IMR-90 (cell line): ENCODE measurements around the gene TOM1L1. TPM values are rescaled to one million over a fixed set of nuclear protein-coding genes. Genes with fewer than 3 reads are reported as not detected.

Experiments
- ATAC-seq: fragments of 200-7000 bp; cut with Tn5 transposase; 2 replicates; pipeline ENCODE4 v1.9.1; 2020; ENCODE audit warnings: low read depth, mild to moderate bottlenecking, moderate library complexity
- BruUV-seq: library from RNA; stranded (reverse); fragments of 400-500 nt; replicated peaks from 2 replicates; lab custom pipeline; 2021; lab: Mats Ljungman, UMichigan
- CTCF ChIA-PET: fragments of 300-600 bp; formaldehyde crosslinking; extraction: SDS; loops from one replicate; lab custom pipeline; 2021; ENCODE audit warnings: antibody characterized with exemption; lab: Yijun Ruan, JAX
- POLR2A ChIA-PET: fragments of 300-600 bp; sonication (Branson Sonifier 250); formaldehyde crosslinking; loops from one replicate; lab custom pipeline; 2022; ENCODE audit warnings: antibody characterized with exemption; ENCODE audit not compliant: unreplicated experiment; lab: Charles Lee
- DNase-seq: peaks from one replicate; pipeline ENCODE4 v3.0.0; 2013
- H2AFZ ChIP-seq: replicated peaks from 2 replicates; pipeline ENCODE3; 2013; ENCODE audit warnings: low read length, mild to moderate bottlenecking; ENCODE audit not compliant: poor library complexity
- H2AK5ac ChIP-seq: 2 replicates; pipeline ENCODE4 v1.6.1; 2013; ENCODE audit warnings: low read depth, low read length, inconsistent platforms
- H2AK9ac ChIP-seq: replicated peaks from 2 replicates; pipeline ENCODE3; 2013; ENCODE audit warnings: mild to moderate bottlenecking, low read depth, low read length, moderate library complexity; ENCODE audit not compliant: poor library complexity
- H2BK120ac ChIP-seq: 2 replicates; pipeline ENCODE4 v1.6.1; 2013; ENCODE audit warnings: low read depth, low read length, inconsistent platforms
- H2BK15ac ChIP-seq: 3 replicates; pipeline ENCODE4 v1.6.1; 2013; ENCODE audit warnings: low read depth, low read length, inconsistent platforms
- H2BK20ac ChIP-seq: 2 replicates; pipeline ENCODE4 v1.6.1; 2013; ENCODE audit warnings: low read depth, mild to moderate bottlenecking, inconsistent platforms, low read length, moderate library complexity
- H2BK5ac ChIP-seq: 2 replicates; pipeline ENCODE4 v1.6.1; 2013; ENCODE audit warnings: mild to moderate bottlenecking, low read depth, low read length, inconsistent platforms; ENCODE audit not compliant: poor library complexity, severe bottlenecking
- H3K14ac ChIP-seq: replicated peaks from 2 replicates; pipeline ENCODE4 v1.6.1; 2013; ENCODE audit warnings: low read depth, low read length, inconsistent platforms
- H3K18ac ChIP-seq: 2 replicates; pipeline ENCODE4 v1.6.1; 2013; ENCODE audit warnings: low read depth, low read length, control low read depth
- H3K23ac ChIP-seq: 2 replicates; pipeline ENCODE4 v1.6.1; 2013; ENCODE audit warnings: low read depth, low read length, inconsistent platforms
- H3K27ac ChIP-seq: 2 replicates; pipeline ENCODE4 v1.5.1; 2013; ENCODE audit warnings: mild to moderate bottlenecking, control low read depth, low read length; ENCODE audit not compliant: insufficient read depth
- H3K27me3 ChIP-seq: 2 replicates; pipeline ENCODE4 v1.6.1; 2013; ENCODE audit warnings: low read length; ENCODE audit not compliant: control insufficient read depth, insufficient read depth
- H3K36me3 ChIP-seq: 2 replicates; pipeline ENCODE4 v1.6.1; 2013; ENCODE audit warnings: low read length, mixed read lengths; ENCODE audit not compliant: control insufficient read depth, insufficient read depth
- H3K4ac ChIP-seq: 2 replicates; pipeline ENCODE4 v1.6.1; 2013; ENCODE audit warnings: low read depth, low read length, inconsistent platforms
- H3K4me1 ChIP-seq: 2 replicates; pipeline ENCODE4 v1.6.1; 2013; ENCODE audit warnings: low read length, mixed read lengths; ENCODE audit not compliant: control insufficient read depth, insufficient read depth
- H3K4me2 ChIP-seq: 2 replicates; pipeline ENCODE4 v1.6.1; 2013; ENCODE audit warnings: low read depth, mild to moderate bottlenecking, control low read depth, low read length, moderate library complexity
- H3K4me3 ChIP-seq: 2 replicates; pipeline ENCODE4 v1.5.1; 2013; ENCODE audit warnings: low read depth, mild to moderate bottlenecking, control low read depth, low read length, moderate library complexity; ENCODE audit not compliant: insufficient read depth
- H3K56ac ChIP-seq: 2 replicates; pipeline ENCODE4 v1.6.1; 2013; ENCODE audit warnings: low read length, inconsistent platforms; ENCODE audit not compliant: insufficient read depth; ENCODE audit errors: extremely low read depth
- H3K79me1 ChIP-seq, 2 experiments: 2 replicates each; pipeline ENCODE4 v1.6.1; 2013; ENCODE audit warnings: low read length in 2 of 2, inconsistent platforms in 1 of 2, low read depth in 1 of 2
- H3K9ac ChIP-seq: 2 replicates; pipeline ENCODE4 v1.6.1; 2013; ENCODE audit warnings: low read depth, low read length, control low read depth
- H3K9me1 ChIP-seq: 2 replicates; pipeline ENCODE4 v1.6.1; 2013; ENCODE audit warnings: low read length, inconsistent platforms; ENCODE audit not compliant: insufficient read depth
- H3K9me3 ChIP-seq: 2 replicates; pipeline ENCODE4 v1.6.1; 2013; ENCODE audit warnings: low read length; ENCODE audit not compliant: control insufficient read depth, insufficient read depth
- H4K20me1 ChIP-seq: 2 replicates; pipeline ENCODE4 v1.6.1; 2013; ENCODE audit warnings: low read length, inconsistent platforms; ENCODE audit not compliant: insufficient read depth
- H4K5ac ChIP-seq: 2 replicates; pipeline ENCODE4 v1.6.1; 2013; ENCODE audit warnings: mild to moderate bottlenecking, low read depth, low read length, control low read depth
- H4K8ac ChIP-seq, 2 experiments: 2 replicates each; pipeline ENCODE4 v1.6.1; 2013; ENCODE audit warnings: low read depth in 2 of 2, low read length in 2 of 2, control low read depth in 1 of 2, inconsistent platforms in 1 of 2
- H4K91ac ChIP-seq: 2 replicates; pipeline ENCODE4 v1.6.1; 2013; ENCODE audit warnings: low read depth, low read length, inconsistent platforms; ENCODE audit not compliant: insufficient read depth
- MAZ ChIP-seq: IDR thresholded peaks from 2 replicates; pipeline ENCODE4 v1.6.1; 2012; ENCODE audit warnings: low read depth, mild to moderate bottlenecking, low read length, improper control_type of control experiment, moderate library complexity, borderline replicate concordance
- RFX5 ChIP-seq: IDR thresholded peaks from 2 replicates; pipeline ENCODE4 v1.8.0; 2012; ENCODE audit warnings: low read depth, mild to moderate bottlenecking, low read length, moderate library complexity
- SMC3 ChIP-seq: fragments of 150-350 bp; IDR thresholded peaks from 2 replicates; pipeline ENCODE4 v1.6.1; 2016; ENCODE audit warnings: low read depth, mild to moderate bottlenecking, antibody characterized with exemption, low read length, moderate library complexity
- WGBS, 2 experiments: methylation state at CpG; one replicate each; pipeline versions ENCODE4 v1.1.5 to v1.1.7; 2013; ENCODE audit warnings: missing lambda C conversion rate in 2 of 2; ENCODE audit not compliant: insufficient read length in 1 of 2; ENCODE audit errors: extremely low coverage in 2 of 2; 5-methylcytosine and 5-hydroxymethylcytosine counted together
- dilution Hi-C: fragments of 300-500 bp; cut with HindIII; formaldehyde crosslinking; loops from one replicate; pipeline ENCODE4 v1.14.3; 2018; ENCODE audit warnings: low sequenced_read_pairs; ENCODE audit not compliant: unreplicated experiment
- in situ Hi-C: fragments of 300-500 bp; cut with MboI; formaldehyde crosslinking; loops from 3 replicates; pipeline ENCODE4 v1.14.3; 2019; ENCODE audit warnings: low sequenced_read_pairs, inconsistent platforms, mixed read lengths
- intact Hi-C: fragments of 100-400 bp; cut with micrococcal nuclease; formaldehyde crosslinking; loops from 2 replicates; pipeline ENCODE4 v1.10.0; 2022
- polyA plus RNA-seq, 3 experiments: library from polyadenylated mRNA; depleted of rRNA; stranded (reverse); fragments of >200 nt; gene quantifications; 2 replicates each; pipeline ENCODE4 v1.2.3, GENCODE V29; 2012; ENCODE audit warnings: low replicate concordance in 1 of 3
- total RNA-seq: library from RNA; depleted of rRNA; stranded (reverse); fragments of >200 nt; gene quantifications from 2 replicates; pipeline ENCODE4 v1.2.3, GENCODE V29; 2012
- TF ChIP-seq, protein P1 (sequence below): fragments of 150-350 bp; IDR thresholded peaks from 2 replicates; pipeline ENCODE4 v1.6.1; 2016; ENCODE audit warnings: low read depth, mild to moderate bottlenecking, low read length, moderate library complexity, borderline replicate concordance
- TF ChIP-seq, protein P2 (sequence below): fragments of 150-350 bp; IDR thresholded peaks from 2 replicates; pipeline ENCODE4 v1.6.1; 2017; ENCODE audit warnings: mild to moderate bottlenecking, antibody characterized with exemption, low read length, low read depth
- TF ChIP-seq, protein P3 (sequence below): conservative IDR thresholded peaks from 2 replicates; pipeline ENCODE4 v1.5.1; 2012; ENCODE audit warnings: mild to moderate bottlenecking, low read depth, low read length, improper control_type of control experiment

Gene TOM1L1
- total and polyA plus RNA-seq, 2 of the 4 experiments (the other 2 are of a cell fraction) = 13.0 to 20.1 TPM

DNA sequence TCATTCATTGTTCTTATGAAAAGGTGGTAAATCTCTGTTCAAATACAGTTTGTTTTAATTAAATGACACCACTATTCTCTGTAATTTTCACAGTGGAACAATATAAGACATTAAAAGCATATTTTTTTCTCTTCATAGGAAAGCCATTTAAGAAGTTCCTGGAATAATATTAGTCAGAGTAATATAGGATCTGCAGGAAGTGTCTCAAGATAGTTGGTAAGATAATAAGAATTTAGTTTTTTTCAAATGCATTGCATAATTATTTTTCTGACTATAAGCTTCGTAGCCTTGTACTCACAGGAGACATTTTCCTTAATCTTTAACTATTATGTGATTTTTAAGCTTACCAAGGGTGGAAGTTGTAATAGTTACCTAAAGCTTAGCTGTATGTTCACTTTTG lies 84.8 kb downstream of the TOM1L1 start:
- Histone ChIP-seq H3K27ac (no peak overlapping the region), H2BK120ac (no peak overlapping the region), H3K14ac (no peak overlapping the region), H2BK5ac (no peak overlapping the region), H4K5ac (no peak overlapping the region), H4K91ac (no peak overlapping the region), H3K23ac (no peak overlapping the region), H3K79me1 (peaks cover 3 to 11% of the 10 kb centered on the region in 2 experiments; a peak in 2 of 4 replicates), H3K9me1 (no peaks in the 10 kb centered on the region), H3K36me3 (peaks cover 2% of the 10 kb centered on the region; the same call in 1 of the 2 replicates), H3K4ac (no peak overlapping the region), H2AFZ (no peak overlapping the region), H3K4me1 (peaks cover 3% of the 10 kb centered on the region; the same call in 1 of the 2 replicates), H3K27me3 (no peaks in the 10 kb centered on the region), H4K8ac (no peak overlapping the region), H2BK15ac (no peak overlapping the region), H2AK5ac (no peak overlapping the region), H2BK20ac (no peak overlapping the region), H3K9ac (no peak overlapping the region), H3K4me2 (no peak overlapping the region), H4K20me1 (no peaks in the 10 kb centered on the region), H3K18ac (no peak overlapping the region), H3K9me3 (peaks cover 2% of the 10 kb centered on the region), H3K4me3 (no peak overlapping the region), H3K56ac (no peak overlapping the region), H2AK9ac (no peak overlapping the region)
- WGBS, 2 experiments = no CpG with 5 or more reads among the region's 1 CpG
- ATAC-seq = no peak
- TF ChIP-seq, protein P1, sequence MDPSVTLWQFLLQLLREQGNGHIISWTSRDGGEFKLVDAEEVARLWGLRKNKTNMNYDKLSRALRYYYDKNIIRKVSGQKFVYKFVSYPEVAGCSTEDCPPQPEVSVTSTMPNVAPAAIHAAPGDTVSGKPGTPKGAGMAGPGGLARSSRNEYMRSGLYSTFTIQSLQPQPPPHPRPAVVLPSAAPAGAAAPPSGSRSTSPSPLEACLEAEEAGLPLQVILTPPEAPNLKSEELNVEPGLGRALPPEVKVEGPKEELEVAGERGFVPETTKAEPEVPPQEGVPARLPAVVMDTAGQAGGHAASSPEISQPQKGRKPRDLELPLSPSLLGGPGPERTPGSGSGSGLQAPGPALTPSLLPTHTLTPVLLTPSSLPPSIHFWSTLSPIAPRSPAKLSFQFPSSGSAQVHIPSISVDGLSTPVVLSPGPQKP = no peak
- TF ChIP-seq RFX5 (no peak), MAZ (no peak), SMC3 (no peak)
- TF ChIP-seq, protein P2, sequence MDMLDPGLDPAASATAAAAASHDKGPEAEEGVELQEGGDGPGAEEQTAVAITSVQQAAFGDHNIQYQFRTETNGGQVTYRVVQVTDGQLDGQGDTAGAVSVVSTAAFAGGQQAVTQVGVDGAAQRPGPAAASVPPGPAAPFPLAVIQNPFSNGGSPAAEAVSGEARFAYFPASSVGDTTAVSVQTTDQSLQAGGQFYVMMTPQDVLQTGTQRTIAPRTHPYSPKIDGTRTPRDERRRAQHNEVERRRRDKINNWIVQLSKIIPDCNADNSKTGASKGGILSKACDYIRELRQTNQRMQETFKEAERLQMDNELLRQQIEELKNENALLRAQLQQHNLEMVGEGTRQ = no peak
- TF ChIP-seq, protein P3, sequence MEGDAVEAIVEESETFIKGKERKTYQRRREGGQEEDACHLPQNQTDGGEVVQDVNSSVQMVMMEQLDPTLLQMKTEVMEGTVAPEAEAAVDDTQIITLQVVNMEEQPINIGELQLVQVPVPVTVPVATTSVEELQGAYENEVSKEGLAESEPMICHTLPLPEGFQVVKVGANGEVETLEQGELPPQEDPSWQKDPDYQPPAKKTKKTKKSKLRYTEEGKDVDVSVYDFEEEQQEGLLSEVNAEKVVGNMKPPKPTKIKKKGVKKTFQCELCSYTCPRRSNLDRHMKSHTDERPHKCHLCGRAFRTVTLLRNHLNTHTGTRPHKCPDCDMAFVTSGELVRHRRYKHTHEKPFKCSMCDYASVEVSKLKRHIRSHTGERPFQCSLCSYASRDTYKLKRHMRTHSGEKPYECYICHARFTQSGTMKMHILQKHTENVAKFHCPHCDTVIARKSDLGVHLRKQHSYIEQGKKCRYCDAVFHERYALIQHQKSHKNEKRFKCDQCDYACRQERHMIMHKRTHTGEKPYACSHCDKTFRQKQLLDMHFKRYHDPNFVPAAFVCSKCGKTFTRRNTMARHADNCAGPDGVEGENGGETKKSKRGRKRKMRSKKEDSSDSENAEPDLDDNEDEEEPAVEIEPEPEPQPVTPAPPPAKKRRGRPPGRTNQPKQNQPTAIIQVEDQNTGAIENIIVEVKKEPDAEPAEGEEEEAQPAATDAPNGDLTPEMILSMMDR = no peak
- BruUV-seq = no TSS peak
- in situ Hi-C loops (no loop called here), intact Hi-C loops (no loop called here), dilution Hi-C loops (no loop called here)
- POLR2A ChIA-PET = no interaction called here
- CTCF ChIA-PET = no interaction called here
- DNase-seq = no peak
